ENCODE measurements around the gene MTF2. TPM values are rescaled to one million over a fixed set of nuclear protein-coding genes. Genes with fewer than 3 reads are reported as not detected.

MTF2 gene
- total RNA-seq, 6 experiments from 2014 or later: 4.5 to 9.3 (median 7.1) TPM

Other genes starting within 250 kb of the MTF2 start
- 100 to 1,000 TPM; 225 to 532 (median 294) TPM for gene RPL5, start 247.2 kb upstream of the MTF2 start, total RNA-seq
- gene DIPK1A, start 117.8 kb upstream of the MTF2 start, total RNA-seq: 10 to 100 TPM; 10.8 to 25.3 (median 15.1) TPM
- 100 to 1,000 TPM in 2 of 6 experiments, 10 to 100 TPM in 4; 65.3 to 154 (median 88.9) TPM for gene TMED5, start 101.1 kb downstream of the MTF2 start, total RNA-seq
- 1 to 10 TPM; 2.3 to 6.9 (median 3.5) TPM for gene CCDC18, start 101.4 kb downstream of the MTF2 start, total RNA-seq